NCI-H1417 treated with DMSO at 0.1 percent for 48 hours (cell line): Measurements from ENCODE around the gene TYW1B.
"Not testable (repeated sequence)": the region's sequence is repeated elsewhere in the genome, so short reads cannot be mapped to it uniquely, and the experiment has no call there.

Source experiments
- DNase-seq: peaks from one replicate; lab custom pipeline; 2025; lab: John Stamatoyannopoulos, UW

Gene TYW1B

DNA sequence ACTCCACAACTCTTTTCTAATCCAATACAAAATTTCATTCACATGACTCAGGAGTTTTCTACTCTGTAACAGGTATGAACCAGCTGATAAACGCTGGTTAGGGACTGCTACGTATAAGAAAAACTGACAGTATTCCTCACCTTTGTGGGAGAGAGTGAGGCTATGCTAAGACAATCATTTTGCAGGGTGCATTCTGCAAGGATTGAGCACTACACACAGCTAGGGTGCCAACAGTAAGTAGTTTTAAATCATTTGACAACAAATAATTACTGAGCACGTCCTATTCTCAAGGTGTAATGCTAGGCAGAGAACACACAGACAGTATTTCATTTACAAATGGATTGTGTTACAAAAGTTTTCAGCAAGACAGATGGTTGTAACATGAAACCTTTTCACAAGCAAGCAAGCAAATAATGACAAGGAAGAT is 206.2 kb downstream of the TYW1B start:
- DNase-seq = not testable (repeated sequence)

DNA sequence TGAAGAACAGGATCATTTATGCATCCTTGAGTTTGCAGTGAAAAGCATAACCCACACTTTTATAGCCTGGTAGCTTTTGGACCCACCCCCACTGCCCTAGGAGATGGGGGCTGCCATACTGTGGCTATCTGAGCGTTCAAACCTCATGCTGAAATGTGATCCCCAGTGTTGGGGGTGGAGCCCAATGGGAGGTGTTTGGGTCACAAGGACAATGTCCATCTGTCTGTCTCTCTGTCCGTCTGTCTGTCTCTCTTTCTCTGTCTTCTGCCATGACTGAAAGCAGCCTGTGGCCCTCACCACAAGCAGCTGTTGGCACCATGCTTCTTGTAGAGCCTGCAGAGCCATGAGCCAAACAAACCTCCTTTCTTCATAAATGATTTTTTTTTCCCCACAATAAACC is 207.1 kb downstream of the TYW1B start:
- DNase-seq = not testable (repeated sequence)

GRCh38 chr7:72618435-72619180 is 209.4 kb downstream of the TYW1B start:
- DNase-seq = not testable (repeated sequence)

- DNase-seq = not testable (repeated sequence)
Observed at GRCh38 chr7:72609761-72610160, 218.2 kb downstream of the TYW1B start.

DNA sequence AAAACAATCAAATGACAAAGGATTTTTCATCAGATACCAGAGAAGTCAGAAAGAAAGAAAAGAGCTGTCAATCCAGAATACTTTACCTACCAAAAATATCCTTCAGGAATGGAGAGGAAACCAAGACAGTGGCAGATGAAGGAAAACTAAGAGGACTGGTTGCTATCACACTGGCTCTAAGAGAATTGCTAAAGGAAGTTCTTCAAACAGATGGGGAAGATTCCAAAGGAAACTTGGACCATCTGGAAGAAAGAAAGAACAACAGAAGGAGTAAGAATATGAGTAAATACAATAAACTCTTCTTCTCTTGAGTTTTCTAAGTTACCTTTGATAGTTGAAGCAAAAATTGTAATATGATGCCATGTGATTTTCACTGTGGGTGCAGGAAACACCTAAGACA is 220.0 kb downstream of the TYW1B start:
- DNase-seq = not testable (repeated sequence)

DNA sequence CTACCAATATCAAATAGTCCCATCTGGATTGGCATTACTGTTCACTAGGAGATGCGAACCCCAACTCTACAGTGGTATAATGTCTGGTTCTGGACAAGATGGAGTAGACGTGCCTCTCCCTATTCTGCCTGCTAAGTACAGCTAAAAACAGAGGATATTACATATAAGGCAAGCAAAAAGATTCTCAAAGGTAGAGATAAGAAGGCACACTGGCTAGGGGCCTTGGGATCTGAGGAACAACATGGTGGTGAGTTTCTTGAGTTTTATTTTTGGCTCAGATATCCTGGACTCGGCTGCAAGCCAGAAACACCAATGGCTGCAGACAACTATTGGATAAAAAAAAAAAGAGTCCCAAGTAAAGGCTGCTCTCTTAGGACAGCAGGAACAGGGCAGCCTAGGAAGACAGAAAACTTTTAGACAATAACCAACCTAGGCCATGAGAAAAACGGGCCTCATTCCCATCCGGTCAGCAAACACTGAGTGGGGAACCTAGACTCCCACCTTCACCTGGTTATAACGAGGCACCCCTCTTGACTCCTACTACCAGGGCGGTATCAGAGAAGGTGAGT is 222.1 kb downstream of the TYW1B start:
- not testable (repeated sequence) for DNase-seq

GRCh38 chr7:72604771-72605611 is 223.0 kb downstream of the TYW1B start:
- not testable (repeated sequence) for DNase-seq

DNA sequence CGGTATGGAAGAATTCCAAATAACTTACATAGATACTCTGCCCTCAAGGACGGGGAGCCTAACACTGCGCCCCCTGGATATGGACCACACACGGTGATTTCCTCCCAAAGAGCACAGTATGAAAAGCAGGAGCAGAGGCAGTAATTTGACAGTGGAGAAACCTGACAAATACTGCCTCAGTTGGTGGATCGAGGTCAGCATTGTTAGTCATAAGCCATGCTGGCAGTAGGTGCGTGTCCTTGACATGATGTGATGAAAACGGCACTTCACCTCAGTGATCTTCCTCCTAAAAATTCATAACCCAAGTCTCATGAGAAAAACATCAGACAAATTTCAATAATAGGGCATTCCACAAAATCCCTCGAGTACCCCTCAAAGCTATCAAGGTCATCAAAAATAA is 224.5 kb downstream of the TYW1B start:
- DNase-seq = not testable (repeated sequence)

GRCh38 chr7:72603073-72603472 is 224.9 kb downstream of the TYW1B start:
- DNase-seq = no peak

GRCh38 chr7:72601683-72602082 is 226.3 kb downstream of the TYW1B start:
- not testable (repeated sequence) for DNase-seq

- not testable (repeated sequence) for DNase-seq
Observed at GRCh38 chr7:72590023-72590422, 238.0 kb downstream of the TYW1B start.

DNA sequence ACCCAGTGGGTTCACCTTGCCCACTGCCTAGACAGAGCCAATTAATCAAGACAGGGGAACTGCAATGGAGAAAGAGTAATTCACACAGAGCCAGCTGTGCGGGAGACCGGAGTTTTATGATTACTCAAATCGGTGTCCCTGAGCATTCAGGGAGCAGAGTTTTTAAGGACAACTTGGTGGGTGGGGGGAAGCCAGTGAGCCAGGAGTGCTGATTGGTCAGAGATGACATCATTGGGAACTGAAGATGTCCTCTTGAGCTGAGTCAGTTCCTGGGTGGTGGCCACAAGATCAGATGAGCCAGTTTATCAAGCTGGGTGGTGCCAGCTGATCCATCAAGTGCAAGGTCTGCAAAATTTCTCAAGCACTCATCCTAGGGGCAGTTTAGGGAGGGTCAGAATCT is 240.7 kb downstream of the TYW1B start:
- DNase-seq = not testable (repeated sequence)

DNA sequence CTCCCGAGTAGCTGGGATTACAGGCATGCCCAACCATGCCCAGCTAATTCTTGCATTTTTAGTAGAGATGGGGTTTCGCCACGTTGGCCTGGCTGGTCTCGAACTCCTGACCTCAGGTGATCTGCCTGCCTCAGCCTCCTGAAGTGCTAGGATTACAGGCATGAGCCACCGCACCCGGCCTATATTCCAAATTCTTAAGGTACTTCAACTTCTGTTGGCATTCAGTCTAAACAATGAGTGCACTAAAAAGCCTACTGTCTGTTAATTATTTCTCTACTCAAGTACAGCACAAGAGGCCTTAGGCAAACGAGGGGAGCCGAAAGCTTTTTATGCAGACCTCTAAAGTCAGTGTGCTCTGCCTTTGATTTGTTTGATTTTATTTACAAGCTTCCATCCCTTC is 243.4 kb downstream of the TYW1B start:
- not testable (repeated sequence) for DNase-seq

DNA sequence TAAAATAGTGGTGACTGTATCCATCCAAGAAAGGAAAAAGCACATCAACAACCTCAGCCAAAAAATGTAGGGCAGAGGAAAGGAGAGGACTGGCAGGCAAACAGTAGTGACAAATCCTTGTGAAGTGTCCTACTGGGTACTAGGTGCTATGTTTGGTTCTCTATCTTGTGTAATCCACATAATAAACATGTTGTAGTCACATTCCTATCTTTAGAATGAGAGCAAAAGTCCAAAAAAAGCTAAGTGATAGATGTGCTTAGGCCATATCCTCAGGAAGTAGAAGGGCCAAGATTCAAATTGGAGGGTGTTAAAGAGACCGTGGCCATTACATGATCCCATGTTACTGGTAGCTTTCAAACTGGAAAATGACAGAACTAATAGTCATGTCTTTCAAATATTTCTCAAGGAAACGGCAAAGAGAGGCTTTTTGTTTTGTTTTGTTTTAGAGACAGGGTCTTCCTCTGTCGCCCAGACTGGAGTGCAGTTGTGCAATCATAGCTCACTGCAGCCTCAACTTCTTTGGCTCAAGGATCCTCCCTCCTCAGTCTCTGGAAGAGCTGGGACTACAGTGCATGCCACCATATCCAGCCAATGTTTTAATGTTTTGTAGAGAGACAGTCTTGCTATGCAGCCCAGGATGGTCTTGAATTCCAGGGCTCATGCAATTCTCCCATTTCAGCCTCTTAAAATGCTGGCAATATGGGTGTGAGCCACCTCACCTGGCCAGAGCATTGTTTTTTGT is 244.2 kb downstream of the TYW1B start:
- not testable (repeated sequence) for DNase-seq

- not testable (repeated sequence) for DNase-seq
Observed at GRCh38 chr7:72580142-72580770, 247.7 kb downstream of the TYW1B start.

GRCh38 chr7:72577107-72577506 is 250.9 kb downstream of the TYW1B start:
- DNase-seq = no peak

DNA sequence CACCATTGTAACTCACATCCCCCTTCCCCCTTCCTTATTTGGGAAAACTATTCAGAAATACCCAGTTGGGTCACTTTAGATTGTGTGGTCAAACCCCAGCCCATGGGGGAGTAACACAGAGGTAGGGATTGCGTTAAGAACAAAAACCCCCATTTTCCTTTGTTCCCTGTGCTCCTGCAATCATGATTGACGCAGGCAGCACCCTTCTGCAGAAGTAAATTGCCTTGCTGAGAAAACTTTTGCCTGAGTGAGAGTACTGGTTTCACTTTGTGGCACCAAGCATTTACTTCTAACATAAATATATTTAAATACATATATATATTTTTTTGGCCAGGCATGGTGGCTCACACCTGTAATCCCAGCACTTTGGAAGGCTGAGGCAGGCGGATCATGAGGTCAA is 266.0 kb downstream of the TYW1B start:
- not testable (repeated sequence) for DNase-seq

DNA sequence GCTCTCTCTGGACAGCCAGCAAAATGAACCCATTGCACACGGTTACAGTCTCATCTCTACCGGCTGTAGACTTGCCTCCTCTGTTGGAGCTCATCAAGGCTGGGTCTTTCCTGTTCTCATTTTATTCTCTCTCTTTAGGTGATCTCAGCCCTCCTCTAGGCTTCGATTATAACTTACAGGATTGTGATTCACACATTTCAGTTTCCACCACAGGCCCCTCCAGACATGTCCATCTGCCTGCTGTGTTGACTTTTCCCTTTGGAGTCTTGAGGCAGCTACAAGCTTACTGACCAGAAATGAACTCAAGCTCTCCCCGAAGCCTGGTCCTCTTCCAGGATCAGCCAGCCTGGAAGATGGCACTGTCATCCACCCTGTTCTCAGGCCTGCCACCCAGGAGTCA is 268.5 kb downstream of the TYW1B start:
- not testable (repeated sequence) for DNase-seq

GRCh38 chr7:72556733-72557132 is 271.3 kb downstream of the TYW1B start:
- DNase-seq = not testable (repeated sequence)

GRCh38 chr7:72555238-72555637 is 272.8 kb downstream of the TYW1B start:
- DNase-seq = not testable (repeated sequence)

DNA sequence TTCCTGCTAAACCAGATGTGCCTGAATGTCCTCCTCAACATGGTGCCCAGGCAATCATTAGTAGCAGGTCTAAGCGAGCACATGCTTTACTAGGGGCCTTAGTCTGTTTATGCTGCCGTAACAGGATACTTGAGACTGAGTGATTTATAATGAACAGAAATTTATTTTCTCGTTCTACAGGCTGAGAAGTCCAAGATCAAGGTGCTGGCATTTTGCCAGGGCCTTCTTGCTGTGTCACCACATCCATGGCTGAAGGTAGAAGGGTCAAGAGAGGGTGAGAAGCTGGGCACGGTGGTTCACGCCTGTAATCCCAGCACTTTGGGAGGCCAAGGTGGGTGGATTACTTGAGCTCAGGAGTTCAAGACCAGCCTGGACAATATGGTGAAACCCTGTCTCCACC is 273.6 kb downstream of the TYW1B start:
- not testable (repeated sequence) for DNase-seq
